GM23338 (cell line): Measurements from ENCODE around the gene ARSI.

Experiments
- CREB1 ChIP-seq: fragments of 250-450 bp; sonication (Bioruptor Pico); IDR thresholded peaks from 2 replicates; pipeline ENCODE4 v1.5.0; 2020; ENCODE audit warnings: low read depth, mild to moderate bottlenecking, moderate library complexity
- CTCF ChIP-seq, 2 experiments: fragments of 200-600 bp in 1 of 2; sonication (generic) in 1 of 2; conservative IDR thresholded peaks; 2 replicates each; pipeline versions ENCODE4 v1.5.1 to v1.6.1; 2016 to 2017; ENCODE audit warnings: antibody characterized with exemption in 2 of 2, low read depth in 2 of 2, mild to moderate bottlenecking in 2 of 2, moderate library complexity in 1 of 2
- ETS1 ChIP-seq: IDR thresholded peaks from 2 replicates; pipeline ENCODE4 v1.6.1; 2016; ENCODE audit warnings: antibody characterized with exemption
- EZH2 ChIP-seq: fragments of 200-600 bp; sonication (generic); IDR thresholded peaks from one replicate; pipeline ENCODE4 v1.8.0; 2017; ENCODE audit warnings: antibody characterized with exemption, mild to moderate bottlenecking, low read depth; ENCODE audit not compliant: unreplicated experiment
- EZH2phosphoT487 ChIP-seq: fragments of 200-600 bp; sonication (generic); IDR thresholded peaks from one replicate; pipeline ENCODE4 v1.8.1; 2018; ENCODE audit warnings: antibody characterized with exemption; ENCODE audit not compliant: unreplicated experiment
- JUNB ChIP-seq: IDR thresholded peaks from one replicate; pipeline ENCODE4 v1.6.1; 2016; ENCODE audit warnings: antibody characterized with exemption; ENCODE audit not compliant: unreplicated experiment
- NANOG ChIP-seq: IDR thresholded peaks from 2 replicates; pipeline ENCODE4 v1.6.1; 2016; ENCODE audit warnings: antibody characterized with exemption, borderline replicate concordance
- POLR2AphosphoS5 ChIP-seq: IDR thresholded peaks from 2 replicates; pipeline ENCODE4 v1.6.1; 2016; ENCODE audit warnings: antibody characterized with exemption, low read depth
- REST ChIP-seq: IDR thresholded peaks from one replicate; pipeline ENCODE4 v1.6.1; 2018; ENCODE audit warnings: antibody characterized with exemption; ENCODE audit not compliant: unreplicated experiment
- ZNF114 ChIP-seq: fragments of 250-450 bp; sonication (Bioruptor Pico); IDR thresholded peaks from 2 replicates; pipeline ENCODE4 v1.5.0; 2020; ENCODE audit warnings: mild to moderate bottlenecking, moderate library complexity

- TF ChIP-seq POLR2AphosphoS5 (no peak), CTCF (conservative IDR thresholded peaks at IDR 0.05; ENCODE audit: low read depth in 2 of 2) (no peak), EZH2phosphoT487 (no peak), CREB1 (CRISPR knock-in tag) (no peak), REST (no peak), JUNB (no peak), EZH2 (no peak), NANOG (no peak), ZNF114 (no peak), ETS1 (no peak)
Observed at GRCh38 chr5:150321784-150322183, 19.1 kb upstream of the ARSI start.
